Measurements from ENCODE around the gene AGPS. TPM values are rescaled to one million over a fixed set of nuclear protein-coding genes. Genes with fewer than 3 reads are reported as not detected.
"Not testable (repeated sequence)": the region's sequence is repeated elsewhere in the genome, so short reads cannot be mapped to it uniquely, and the experiment has no call there.

The AGPS gene
- total RNA-seq, 3 donors from 2014 or later = 28.2 to 30.6 (median 28.5) TPM

- intact Hi-C loops (cut with DNase I; ENCODE audit: low total_unique reads) = no loop called here
- TF ChIP-seq POLR2A (IDR thresholded peaks at IDR 0.05) (no peak), POLR2AphosphoS5 (IDR thresholded peaks at IDR 0.05) (no peak)
- TF ChIP-seq, protein P1, sequence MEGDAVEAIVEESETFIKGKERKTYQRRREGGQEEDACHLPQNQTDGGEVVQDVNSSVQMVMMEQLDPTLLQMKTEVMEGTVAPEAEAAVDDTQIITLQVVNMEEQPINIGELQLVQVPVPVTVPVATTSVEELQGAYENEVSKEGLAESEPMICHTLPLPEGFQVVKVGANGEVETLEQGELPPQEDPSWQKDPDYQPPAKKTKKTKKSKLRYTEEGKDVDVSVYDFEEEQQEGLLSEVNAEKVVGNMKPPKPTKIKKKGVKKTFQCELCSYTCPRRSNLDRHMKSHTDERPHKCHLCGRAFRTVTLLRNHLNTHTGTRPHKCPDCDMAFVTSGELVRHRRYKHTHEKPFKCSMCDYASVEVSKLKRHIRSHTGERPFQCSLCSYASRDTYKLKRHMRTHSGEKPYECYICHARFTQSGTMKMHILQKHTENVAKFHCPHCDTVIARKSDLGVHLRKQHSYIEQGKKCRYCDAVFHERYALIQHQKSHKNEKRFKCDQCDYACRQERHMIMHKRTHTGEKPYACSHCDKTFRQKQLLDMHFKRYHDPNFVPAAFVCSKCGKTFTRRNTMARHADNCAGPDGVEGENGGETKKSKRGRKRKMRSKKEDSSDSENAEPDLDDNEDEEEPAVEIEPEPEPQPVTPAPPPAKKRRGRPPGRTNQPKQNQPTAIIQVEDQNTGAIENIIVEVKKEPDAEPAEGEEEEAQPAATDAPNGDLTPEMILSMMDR (IDR thresholded peaks at IDR 0.05) = no peak
- Histone ChIP-seq H3K4me1 (no peaks in the 10 kb centered on the region), H3K9me3 (no peaks in the 10 kb centered on the region), H3K27ac (no peak overlapping the region), H3K36me3 (no peaks in the 10 kb centered on the region), H3K27me3 (no peaks in the 10 kb centered on the region), H3K4me3 (no peak overlapping the region)
- no peak for DNase-seq (ENCODE audit: low spot score in 2 of 2)
Measured at GRCh38 chr2:177550264-177551200, 158.0 kb downstream of the AGPS start.

GRCh38 chr2:177551360-177551759 is 158.8 kb downstream of the AGPS start:
- peak overlapping the region in 1 of 2 donors; percentile 96 for H3K27ac ChIP-seq
- DNase-seq (ENCODE audit: low spot score in 2 of 2); H3K4me3 ChIP-seq; H3K36me3 ChIP-seq; H3K27me3 ChIP-seq; H3K9me3 ChIP-seq; intact Hi-C loops (cut with DNase I; ENCODE audit: low total_unique reads); H3K4me1 ChIP-seq: not testable (repeated sequence)

- H3K9me3 ChIP-seq = no peaks in the 10 kb centered on the region
- no peaks in the 10 kb centered on the region for H3K4me1 ChIP-seq
- H3K36me3 ChIP-seq = no peaks in the 10 kb centered on the region
- H3K4me3 ChIP-seq = peak overlapping the region; percentile 76 to 84 (median 82)
- TF ChIP-seq POLR2A (IDR thresholded peaks at IDR 0.05) (no peak), POLR2AphosphoS5 (IDR thresholded peaks at IDR 0.05) (no peak)
- TF ChIP-seq, protein P1 (IDR thresholded peaks at IDR 0.05) = no peak
- peak overlapping the region; percentile 96 to 98 for H3K27ac ChIP-seq
- peak; percentile 28 to 81 for DNase-seq (ENCODE audit: low spot score in 2 of 2)
- no peaks in the 10 kb centered on the region for H3K27me3 ChIP-seq
- intact Hi-C loops (cut with DNase I; ENCODE audit: low total_unique reads) = no loop called here
Measured at GRCh38 chr2:177551989-177552421, 159.4 kb downstream of the AGPS start.

GRCh38 chr2:177552422-177553175 is 160.0 kb downstream of the AGPS start:
- H3K36me3 ChIP-seq = no peaks in the 10 kb centered on the region
- intact Hi-C loops (cut with DNase I; ENCODE audit: low total_unique reads) = no loop called here
- peak overlapping the region; percentile 76 to 84 (median 82) for H3K4me3 ChIP-seq
- DNase-seq (ENCODE audit: low spot score in 2 of 2) = peak; percentile 73 to 84
- TF ChIP-seq, protein P1 (IDR thresholded peaks at IDR 0.05) = no peak
- TF ChIP-seq POLR2AphosphoS5 (IDR thresholded peaks at IDR 0.05) (peak; percentile 49 to 58 (median 50)), POLR2A (IDR thresholded peaks at IDR 0.05) (peak; percentile 33)
- H3K4me1 ChIP-seq = no peaks in the 10 kb centered on the region
- no peaks in the 10 kb centered on the region for H3K27me3 ChIP-seq
- H3K9me3 ChIP-seq = no peaks in the 10 kb centered on the region
- H3K27ac ChIP-seq = peak overlapping the region; percentile 96 to 98

DNA sequence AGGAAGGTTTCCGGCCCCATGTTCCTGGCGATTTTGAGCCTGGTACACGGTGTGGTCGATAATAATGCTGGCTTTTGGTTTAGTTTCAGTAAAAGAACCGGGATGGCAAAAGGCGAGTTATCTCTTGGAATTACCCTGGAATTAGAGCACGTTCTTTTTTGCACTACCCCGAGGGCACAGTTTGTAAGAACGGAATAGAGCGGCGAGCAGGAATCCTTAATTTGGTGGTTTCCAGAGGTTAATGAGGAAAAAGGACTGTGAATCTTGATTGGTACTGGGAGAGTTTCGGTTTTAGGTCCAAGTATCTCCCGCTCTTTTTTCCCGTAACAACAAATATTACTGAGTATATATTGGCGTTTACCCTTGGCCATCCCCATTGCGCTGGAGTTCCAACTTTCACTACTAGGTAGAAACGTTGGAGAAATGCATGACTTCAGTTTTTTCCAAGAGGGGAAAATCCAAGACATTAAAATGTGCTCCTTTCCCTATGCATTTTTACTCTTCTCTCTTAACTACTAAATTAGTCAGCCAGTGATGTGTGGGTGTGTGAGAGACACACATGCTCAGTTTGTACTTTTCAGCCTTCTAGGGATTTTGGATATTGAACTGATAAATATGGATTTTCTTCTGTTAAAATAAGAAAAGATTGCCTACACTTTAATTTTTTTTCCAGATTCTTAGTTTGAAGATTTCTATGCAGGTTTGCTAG is 160.8 kb downstream of the AGPS start:
- Histone ChIP-seq H3K36me3 (no peaks in the 10 kb centered on the region), H3K4me3 (peak overlapping the region; percentile 76 to 84 (median 82)), H3K9me3 (no peaks in the 10 kb centered on the region), H3K27ac (peak overlapping the region; percentile 96 to 98), H3K27me3 (no peaks in the 10 kb centered on the region), H3K4me1 (no peaks in the 10 kb centered on the region)
- DNase-seq (ENCODE audit: low spot score in 2 of 2) = no peak
- TF ChIP-seq, protein P1 (IDR thresholded peaks at IDR 0.05) = no peak
- TF ChIP-seq POLR2AphosphoS5 (IDR thresholded peaks at IDR 0.05) = no peak
- no peak for TF ChIP-seq POLR2A (IDR thresholded peaks at IDR 0.05)
- intact Hi-C loops (cut with DNase I; ENCODE audit: low total_unique reads) = no loop called here
